Measurements from ENCODE around the gene NACAD.

- no peak for TF ChIP-seq POLR2AphosphoS5 (IDR thresholded peaks at IDR 0.05)
- no peak for TF ChIP-seq CTCF (IDR thresholded peaks at IDR 0.05)
- TF ChIP-seq EP300 (IDR thresholded peaks at IDR 0.05) = no peak
These were observed 24.6 kb downstream of the NACAD start for GRCh38 chr7:45064047-45064725.
